HepG2 (cell line): ENCODE measurements around the gene OAS2. TPM values are rescaled to one million over a fixed set of nuclear protein-coding genes. Genes with fewer than 3 reads are reported as not detected.

Experiments used
- ATAC-seq: fragments of 200-7000 bp; cut with Tn5 transposase; 3 replicates; pipeline ENCODE4 v1.9.1; 2020; ENCODE audit warnings: mild to moderate bottlenecking, moderate library complexity
- BruUV-seq: library from RNA; stranded (reverse); fragments of 400-500 nt; replicated peaks from 2 replicates; lab custom pipeline; 2021; lab: Mats Ljungman, UMichigan
- CTCF ChIA-PET: fragments of 300-600 bp; formaldehyde crosslinking; extraction: SDS; loops from one replicate; lab custom pipeline; 2021; ENCODE audit warnings: low total read pairs, inconsistent platforms, low intra/inter-chr PET ratio; lab: Yijun Ruan, JAX
- POLR2A ChIA-PET: fragments of 350-600 bp; sonication (Branson Sonifier 250); formaldehyde crosslinking; loops from one replicate; lab custom pipeline; 2020; ENCODE audit warnings: antibody characterized with exemption, inconsistent platforms; lab: Yijun Ruan, JAX
- DNase-seq: peaks from one replicate; pipeline ENCODE4 v3.0.0-alpha.2; 2015; ENCODE audit warnings: low spot score
- FAIRE-seq: peaks from 3 replicates; lab custom pipeline; 2011; peaks lifted over from hg19 to GRCh38; lab: Jason Lieb, UNC
- H2AFZ ChIP-seq: one replicate; pipeline ENCODE4 v1.6.1; 2011; ENCODE audit warnings: low read length, inconsistent platforms
- H3K27ac ChIP-seq: fragments of 300-600 bp; 3 replicates; pipeline ENCODE4 v1.8.0; 2011; ENCODE audit warnings: mixed run types, mild to moderate bottlenecking, mixed read lengths, low read length, inconsistent platforms; ENCODE audit not compliant: insufficient read depth; ENCODE audit errors: extremely low read length
- H3K27me3 ChIP-seq, 2 experiments: fragments of 200-600 bp in 1 of 2; 2 replicates in 1 of 2; 3 replicates in 1 of 2; pipeline versions ENCODE4 v1.6.0 to v1.8.0; 2011; ENCODE audit warnings: low read length in 2 of 2, mild to moderate bottlenecking in 2 of 2, moderate library complexity in 2 of 2, inconsistent platforms in 1 of 2; ENCODE audit not compliant: insufficient read depth in 2 of 2, control insufficient read depth in 1 of 2
- H3K36me3 ChIP-seq, 2 experiments: fragments of 200-600 bp in 1 of 2; replicated peaks in 1 of 2; 2 replicates in 1 of 2; 3 replicates in 1 of 2; pipeline versions ENCODE4 v1.5.1 to v1.8.0; 2011; ENCODE audit warnings: low read length in 2 of 2, inconsistent platforms in 1 of 2; ENCODE audit not compliant: insufficient read depth in 2 of 2, control insufficient read depth in 1 of 2
- H3K4me1 ChIP-seq: 2 replicates; pipeline ENCODE4 v1.5.1; 2012; ENCODE audit warnings: low read length, inconsistent platforms; ENCODE audit not compliant: insufficient read depth
- H3K4me2 ChIP-seq: 2 replicates; pipeline ENCODE4 v1.6.0; 2011; ENCODE audit warnings: low read depth, low read length, inconsistent platforms
- H3K4me3 ChIP-seq, 3 experiments: fragments of 200-600 bp in 1 of 3; sonication (generic), shearing (Covaris generic) in 1 of 3; replicated peaks in 1 of 3; 2 replicates each; pipeline ENCODE4 v1.5.1; 2011 to 2016; ENCODE audit warnings: low read length in 3 of 3, inconsistent platforms in 2 of 3, low read depth in 2 of 3, mild to moderate bottlenecking in 2 of 3, control low read depth in 1 of 3, mixed read lengths in 1 of 3; ENCODE audit not compliant: insufficient read depth in 1 of 3
- H3K79me2 ChIP-seq: one replicate; pipeline ENCODE4 v1.6.1; 2011; ENCODE audit warnings: low read length, inconsistent platforms; ENCODE audit not compliant: insufficient read depth
- H3K9ac ChIP-seq: 2 replicates; pipeline ENCODE4 v1.6.0; 2011; ENCODE audit warnings: mild to moderate bottlenecking, low read depth, low read length, inconsistent platforms; ENCODE audit not compliant: insufficient read depth
- H3K9me3 ChIP-seq: 2 replicates; pipeline ENCODE4 v1.5.1; 2012; ENCODE audit warnings: mild to moderate bottlenecking, low read length
- H4K20me1 ChIP-seq: 2 replicates; pipeline ENCODE4 v1.6.0; 2011; ENCODE audit warnings: inconsistent platforms, mild to moderate bottlenecking, low read length, moderate library complexity; ENCODE audit not compliant: insufficient read depth
- GABPB1 ChIP-seq: IDR thresholded peaks from 2 replicates; pipeline ENCODE4 v1.6.1; 2016; ENCODE audit warnings: mild to moderate bottlenecking, missing genetic modification reagents, moderate library complexity, missing compliant biosample characterization
- IKZF1 ChIP-seq: fragments of 450-650 bp; IDR thresholded peaks from 2 replicates; pipeline ENCODE4 v1.7.1; 2016
- KLF16 ChIP-seq, 2 experiments: sonication (generic) in 1 of 2; formaldehyde crosslinking in 1 of 2; IDR thresholded peaks; 2 replicates each; pipeline versions ENCODE4 v1.6.1 to v1.8.0; 2016 to 2023; ENCODE audit warnings: missing genetic modification reagents in 2 of 2, missing compliant biosample characterization in 1 of 2
- NFE2L1 ChIP-seq: sonication (generic); formaldehyde crosslinking; IDR thresholded peaks from 2 replicates; pipeline ENCODE4 v1.4.0; 2020; ENCODE audit warnings: missing genetic modification reagents, mild to moderate bottlenecking, borderline replicate concordance
- SALL1 ChIP-seq: sonication (generic); formaldehyde crosslinking; IDR thresholded peaks from 2 replicates; pipeline ENCODE4 v1.8.0; 2022; ENCODE audit warnings: mild to moderate bottlenecking, missing genetic modification reagents
- TFE3 ChIP-seq: IDR thresholded peaks from 2 replicates; pipeline ENCODE4 v1.6.1; 2016
- ZMYM3 ChIP-seq: sonication (generic); formaldehyde crosslinking; IDR thresholded peaks from 2 replicates; pipeline ENCODE4 v1.5.1; 2020; ENCODE audit warnings: mild to moderate bottlenecking, missing genetic modification reagents
- ZNF136 ChIP-seq: sonication (generic); formaldehyde crosslinking; IDR thresholded peaks from 2 replicates; pipeline ENCODE4 v1.8.1; 2022; ENCODE audit warnings: low read depth, mild to moderate bottlenecking, moderate library complexity, missing genetic modification reagents
- ZNF180 ChIP-seq: sonication (generic); formaldehyde crosslinking; IDR thresholded peaks from 2 replicates; pipeline ENCODE4 v1.4.0; 2020; ENCODE audit warnings: low read depth, missing genetic modification reagents, borderline replicate concordance
- ZNF232 ChIP-seq: sonication (generic); formaldehyde crosslinking; IDR thresholded peaks from 2 replicates; pipeline ENCODE4 v1.4.0; 2020; ENCODE audit warnings: missing genetic modification reagents, borderline replicate concordance
- ZNF484 ChIP-seq: sonication (generic); formaldehyde crosslinking; IDR thresholded peaks from 2 replicates; pipeline ENCODE4 v1.5.1; 2020; ENCODE audit warnings: mild to moderate bottlenecking, low read depth, missing genetic modification reagents, borderline replicate concordance
- ZNF580 ChIP-seq: IDR thresholded peaks from 2 replicates; pipeline ENCODE4 v1.6.1; 2016; ENCODE audit warnings: low read depth, borderline replicate concordance
- ZNF703 ChIP-seq: sonication (generic); formaldehyde crosslinking; IDR thresholded peaks from 2 replicates; pipeline ENCODE4 v1.5.1; 2020; ENCODE audit warnings: missing genetic modification reagents, mild to moderate bottlenecking, moderate library complexity, borderline replicate concordance
- WGBS: methylation state at CpG from one replicate; pipeline ENCODE4 v1.1.6; 2017; ENCODE audit warnings: low lambda C conversion rate; 5-methylcytosine and 5-hydroxymethylcytosine counted together
- in situ Hi-C: cut with HindIII; loops from 2 replicates; pipeline ENCODE4 v1.10.0; 2017; ENCODE audit warnings: low pct_unique_long_range_greater_than_20kb; ENCODE audit not compliant: extremely low pct_ligation_motif_present
- intact Hi-C: fragments of 100-400 bp; cut with micrococcal nuclease; formaldehyde crosslinking; loops from one replicate; pipeline ENCODE4 v1.10.0; 2022; ENCODE audit not compliant: unreplicated experiment
- polyA plus RNA-seq, 8 experiments: library from polyadenylated mRNA; depleted of rRNA in 3 of 8; stranded (reverse) in 7 of 8; unstranded in 1 of 8; fragments of >200 nt; fragmentation: Illumina TruSeq in 4 of 8; extraction: Trizol in 4 of 8; gene quantifications; 2 replicates each; pipeline versions ENCODE4 v1.2.1 to v1.2.3, GENCODE V29; 2011 to 2016; ENCODE audit warnings: low read depth in 4 of 8, missing spikeins in 1 of 8, mixed read lengths in 1 of 8; ENCODE audit not compliant: insufficient read depth in 1 of 8
- total RNA-seq, 5 experiments: library from RNA; depleted of rRNA; stranded (reverse); fragments of >200 nt; fragmentation: Illumina TruSeq; extraction: Trizol; gene quantifications; 2 replicates each; pipeline ENCODE4 v1.2.3, GENCODE V29; 2016; ENCODE audit warnings: low read depth in 1 of 5

OAS2 gene
- total and polyA plus RNA-seq, 2 of the 13 experiments (the other 11 are each of a cell fraction or from before 2014, with no cell fraction given): 0.05 to 0.24 TPM

- H3K9ac ChIP-seq: no peak overlapping the region
These were observed 29.5 kb upstream of the OAS2 start for GRCh38 chr12:112948806-112949205.

More at GRCh38 chr12:112948806-112949205, 29.5 kb upstream of the OAS2 start:
- Histone ChIP-seq H4K20me1 (no peaks in the 10 kb centered on the region), H3K27me3 (no peaks in the 10 kb centered on the region), H3K36me3 (peaks cover 2 to 18% of the 10 kb centered on the region in 2 experiments; a peak in 4 of 5 replicates), H3K79me2 (no peaks in the 10 kb centered on the region), H3K4me1 (no peaks in the 10 kb centered on the region), H2AFZ (no peak overlapping the region), H3K4me3 (no peak overlapping the region), H3K27ac (no peak overlapping the region), H3K4me2 (no peak overlapping the region), H3K9me3 (no peaks in the 10 kb centered on the region)
- FAIRE-seq: no peak
- POLR2A ChIA-PET: interaction anchor here (0.7 kb wide), 1 partner anchor 11 kb away, joined by 3 read pairs; the partner anchor contains the start of gene OAS3
- in situ Hi-C loops (no loop called here), intact Hi-C loops (no loop called here)
- no peak for ATAC-seq
- BruUV-seq: no TSS peak
- TF ChIP-seq KLF16 (CRISPR knock-in tag; IDR thresholded peaks at IDR 0.05) (no peak), IKZF1 (no peak), ZNF136 (CRISPR knock-in tag) (no peak), ZNF232 (CRISPR knock-in tag) (no peak), GABPB1 (CRISPR knock-in tag) (no peak), ZNF180 (CRISPR knock-in tag) (no peak), TFE3 (CRISPR knock-in tag) (no peak), ZNF703 (no peak), SALL1 (CRISPR knock-in tag) (no peak), NFE2L1 (CRISPR knock-in tag) (no peak), ZNF580 (CRISPR knock-in tag) (no peak), ZMYM3 (CRISPR knock-in tag) (no peak), ZNF484 (CRISPR knock-in tag) (no peak)
- WGBS: 100% methylated on average over 5 of the region's 7 CpGs
- CTCF ChIA-PET: no interaction called here
- no peak for DNase-seq
